NT2/D1 (cell line): ENCODE results near the gene EEF1AKMT3.

Experiments
- YY1 ChIP-seq: IDR thresholded peaks from 2 replicates; pipeline ENCODE4 v1.6.1; 2011; ENCODE audit not compliant: insufficient read length, insufficient read depth
- ZNF274 ChIP-seq: IDR thresholded peaks from 2 replicates; pipeline ENCODE4 v1.6.1; 2011; ENCODE audit warnings: mild to moderate bottlenecking, low read depth, low read length

- TF ChIP-seq ZNF274, result no peak
- no peak for TF ChIP-seq YY1
These were observed 34.6 kb upstream of the EEF1AKMT3 start for GRCh38 chr12:57737467-57738460.
